SKM-1 (cell line): ENCODE measurements around the gene MYL12B.
A peak's percentile ranks its signal among the peaks of the same experiment; 100 is the strongest.

Experiments used
- DNase-seq: peaks from one replicate; lab custom pipeline; 2025; ENCODE audit not compliant: unreplicated experiment; lab: John Stamatoyannopoulos, UW

The MYL12B gene

GRCh38 chr18:3260995-3261372 lies 949 bp upstream of the MYL12B start:
- no peak for DNase-seq

- no peak for DNase-seq
These were observed 550 bp downstream of the MYL12B start for GRCh38 chr18:3262234-3263131.

- DNase-seq: no peak
These were observed 1.3 kb downstream of the MYL12B start for GRCh38 chr18:3263132-3263700.

- no peak for DNase-seq
These were observed 2.4 kb downstream of the MYL12B start for GRCh38 chr18:3264362-3264761.

DNA sequence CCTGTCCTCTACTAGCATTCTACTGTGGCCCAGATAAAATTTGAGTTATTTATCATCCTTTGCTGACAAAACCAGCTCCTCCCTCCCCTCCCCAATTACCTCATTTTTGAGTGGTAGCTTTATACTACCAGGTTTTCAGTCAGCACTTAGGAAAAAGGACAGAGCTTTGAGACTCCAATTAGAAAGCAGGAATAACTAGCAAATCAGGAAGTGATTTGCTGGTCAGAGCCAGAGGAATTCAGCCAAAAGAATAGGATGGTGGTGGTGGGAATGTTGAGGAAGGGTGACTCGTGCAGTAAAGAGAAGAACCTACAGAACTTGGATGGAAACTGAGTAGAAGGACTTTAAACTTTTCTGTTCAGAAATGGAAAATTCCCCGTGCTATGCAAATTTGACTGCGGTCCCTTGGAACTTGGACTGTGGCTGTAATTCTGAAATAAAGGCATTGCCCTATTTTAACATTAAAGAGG lies 3.7 kb downstream of the MYL12B start:
- no peak for DNase-seq

DNA sequence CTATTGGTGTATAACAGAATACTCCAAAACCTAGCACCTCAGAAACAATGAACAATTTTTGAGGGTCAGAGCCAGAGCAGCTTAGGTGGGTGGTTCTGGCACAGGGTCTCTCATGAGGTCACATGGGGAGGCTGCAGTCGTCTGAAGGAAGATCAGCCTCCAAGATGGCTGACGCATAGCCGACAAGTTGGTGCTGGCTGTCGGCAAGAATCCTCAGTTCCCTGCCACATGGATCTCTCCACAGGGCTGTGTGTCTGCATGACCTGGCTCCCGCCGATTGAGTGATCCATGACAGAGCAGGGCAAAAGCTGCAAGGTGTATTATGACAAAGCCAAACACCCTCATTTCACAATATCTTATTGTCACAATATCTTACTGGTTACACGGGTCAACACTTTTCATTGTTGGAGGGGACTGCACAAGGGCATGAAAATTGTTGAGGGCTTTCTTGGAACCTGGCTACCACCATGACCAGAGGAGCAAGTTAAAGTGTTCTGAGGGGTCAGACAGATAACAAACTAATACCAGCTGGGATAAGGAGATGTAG lies 4.2 kb downstream of the MYL12B start:
- DNase-seq: no peak

DNA sequence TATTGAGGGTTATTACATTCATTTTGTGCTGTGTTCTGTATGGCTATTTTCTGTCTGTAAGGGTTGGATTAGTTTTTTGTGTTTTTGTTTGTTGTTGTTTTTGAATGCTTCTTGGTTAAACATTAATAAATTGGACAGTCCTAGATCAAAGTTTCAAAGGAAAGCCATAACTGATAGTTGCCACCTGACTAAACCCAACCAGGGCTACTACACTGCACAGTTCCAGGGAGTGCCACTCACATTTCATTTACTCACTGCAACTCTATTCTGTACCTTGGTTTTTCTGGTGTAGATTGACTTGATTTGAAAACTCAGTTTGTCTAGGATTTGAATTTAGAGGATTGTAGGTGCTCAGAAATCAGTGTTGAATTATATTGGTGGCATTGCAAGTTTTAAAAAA lies 6.4 kb downstream of the MYL12B start:
- DNase-seq: no peak

DNA sequence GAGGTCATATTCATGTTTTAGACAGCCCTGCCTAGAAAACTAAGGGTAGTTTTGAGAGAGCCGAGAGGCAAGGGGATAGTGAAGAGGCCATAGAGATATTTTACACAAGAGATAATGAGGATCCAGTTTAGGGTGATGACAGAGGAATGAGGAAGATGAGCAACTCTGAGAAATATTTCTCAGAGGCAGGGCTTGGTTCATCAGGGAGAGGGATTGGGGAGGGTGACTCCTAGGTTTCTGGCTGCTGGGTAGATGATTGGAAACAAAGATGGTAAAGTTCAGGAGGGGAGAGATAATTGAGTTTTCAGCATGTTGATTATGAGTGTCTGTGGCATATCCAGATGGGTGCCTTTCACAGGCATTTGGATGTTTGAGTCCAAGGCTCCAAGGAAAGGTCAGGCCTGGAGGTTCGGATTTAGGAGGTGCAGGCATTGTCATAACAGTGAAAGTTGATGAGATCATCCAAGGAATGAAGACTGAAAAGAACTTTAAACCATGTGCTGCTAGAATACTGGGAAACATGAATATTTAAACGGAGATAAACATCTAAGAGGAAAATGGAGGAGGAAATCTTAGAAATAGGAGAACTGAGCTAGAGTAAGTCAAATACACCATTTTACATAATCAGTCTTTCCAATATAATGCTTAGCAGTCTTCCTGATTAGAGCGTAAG lies 7.4 kb downstream of the MYL12B start:
- peak; percentile 11 for DNase-seq

DNA sequence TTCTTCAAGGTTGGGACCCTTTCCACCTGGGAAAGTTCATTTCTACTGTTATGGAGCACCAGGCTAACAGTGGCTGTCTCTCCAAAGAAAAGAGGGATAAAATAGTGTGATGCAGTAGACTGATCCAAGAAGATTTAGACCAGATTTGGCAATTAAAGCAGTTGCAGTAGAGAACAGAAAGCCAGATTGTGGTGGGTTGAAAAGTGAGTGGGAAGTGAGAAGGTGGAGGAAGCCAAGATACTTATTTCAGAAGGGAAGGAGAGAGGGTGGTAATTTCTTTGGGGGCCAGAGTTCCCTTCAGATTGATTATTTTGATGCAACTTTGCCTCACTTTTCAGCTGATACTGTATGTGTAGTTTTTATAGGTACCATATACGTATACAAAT lies 8.0 kb downstream of the MYL12B start:
- DNase-seq: no peak

DNA sequence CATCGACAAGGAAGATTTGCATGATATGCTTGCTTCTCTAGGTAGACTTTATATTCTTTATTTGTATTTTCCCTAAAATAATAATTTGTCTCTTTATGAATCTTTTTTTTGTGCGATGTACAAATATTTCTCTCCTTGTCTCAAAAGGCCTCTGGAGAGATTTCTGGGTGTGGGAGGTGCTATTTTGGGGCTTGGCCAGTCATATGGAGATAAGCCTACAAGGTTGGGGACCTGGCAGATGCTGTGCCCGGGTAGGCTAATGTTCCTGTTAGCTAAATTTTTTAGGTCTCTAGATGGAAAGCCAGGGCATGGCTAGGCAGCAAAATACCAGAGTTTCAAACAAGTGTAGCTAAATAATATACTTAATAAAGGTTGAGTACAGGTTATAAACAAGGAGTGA lies 11.1 kb downstream of the MYL12B start:
- DNase-seq: no peak

DNA sequence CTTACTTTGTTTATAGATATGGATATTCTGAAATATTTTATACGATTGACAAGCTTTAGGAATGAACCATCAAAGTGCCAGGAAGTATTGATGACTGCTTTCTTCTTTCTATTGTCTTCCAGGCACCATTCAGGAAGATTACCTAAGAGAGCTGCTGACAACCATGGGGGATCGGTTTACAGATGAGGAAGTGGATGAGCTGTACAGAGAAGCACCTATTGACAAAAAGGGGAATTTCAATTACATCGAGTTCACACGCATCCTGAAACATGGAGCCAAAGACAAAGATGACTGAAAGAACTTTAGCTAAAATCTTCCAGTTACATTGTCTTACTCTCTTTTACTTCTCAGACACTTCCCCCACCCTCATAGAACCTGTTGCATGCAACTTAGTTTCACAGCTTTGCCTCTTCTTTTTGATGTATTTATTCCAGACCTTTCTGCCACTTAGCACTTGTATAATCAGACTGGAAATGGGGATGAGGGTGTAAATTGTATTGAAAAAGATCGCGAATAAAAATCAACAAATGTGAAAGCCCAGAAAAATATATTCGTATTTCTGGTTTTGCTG lies 15.8 kb downstream of the MYL12B start:
- DNase-seq: peak; percentile 12

GRCh38 chr18:3279201-3280185 lies 17.6 kb downstream of the MYL12B start:
- DNase-seq: no peak

DNA sequence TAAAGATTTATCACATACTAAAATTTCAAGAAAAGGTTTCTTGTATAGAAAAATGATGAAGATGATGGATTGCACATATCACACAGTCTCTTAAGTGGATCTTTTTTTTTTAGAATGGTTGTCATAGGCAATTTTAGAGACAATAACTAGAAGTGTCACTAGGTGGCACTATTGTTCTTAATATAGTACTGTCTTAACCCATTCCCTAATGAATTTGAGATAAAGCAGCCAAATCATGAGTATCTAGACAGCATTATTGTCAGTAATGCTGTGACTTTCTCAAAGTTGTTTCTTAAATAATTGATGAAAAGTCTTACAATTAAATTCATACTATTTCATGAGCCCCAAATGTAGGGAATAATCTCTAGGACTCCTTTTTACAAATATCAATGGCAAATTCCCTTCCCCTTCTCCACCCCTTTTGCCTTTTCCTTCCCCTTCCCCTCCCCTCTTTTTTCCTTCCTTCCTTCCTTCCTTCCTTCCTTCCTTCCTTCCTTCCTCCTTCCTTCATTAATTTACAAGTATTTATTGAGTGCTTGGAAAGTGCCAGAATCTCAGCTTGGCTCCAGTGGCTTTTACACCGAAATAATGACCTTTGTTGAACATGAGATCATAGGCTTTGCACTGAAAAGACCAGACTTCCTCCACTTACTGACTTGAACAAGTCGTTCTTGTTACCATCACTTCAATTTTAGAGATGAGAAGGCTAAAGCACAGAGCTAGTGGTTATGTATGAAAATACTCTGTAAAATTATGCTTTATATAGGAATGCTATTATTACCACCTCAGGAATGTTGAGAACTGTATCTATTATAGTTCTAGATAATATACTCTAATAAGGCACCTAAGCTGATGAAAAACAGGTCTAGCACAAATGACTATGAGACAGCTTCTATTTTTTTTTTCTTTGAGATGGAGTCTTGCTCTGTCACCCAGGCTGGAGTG lies 19.8 kb downstream of the MYL12B start:
- DNase-seq: peak; percentile 60

DNA sequence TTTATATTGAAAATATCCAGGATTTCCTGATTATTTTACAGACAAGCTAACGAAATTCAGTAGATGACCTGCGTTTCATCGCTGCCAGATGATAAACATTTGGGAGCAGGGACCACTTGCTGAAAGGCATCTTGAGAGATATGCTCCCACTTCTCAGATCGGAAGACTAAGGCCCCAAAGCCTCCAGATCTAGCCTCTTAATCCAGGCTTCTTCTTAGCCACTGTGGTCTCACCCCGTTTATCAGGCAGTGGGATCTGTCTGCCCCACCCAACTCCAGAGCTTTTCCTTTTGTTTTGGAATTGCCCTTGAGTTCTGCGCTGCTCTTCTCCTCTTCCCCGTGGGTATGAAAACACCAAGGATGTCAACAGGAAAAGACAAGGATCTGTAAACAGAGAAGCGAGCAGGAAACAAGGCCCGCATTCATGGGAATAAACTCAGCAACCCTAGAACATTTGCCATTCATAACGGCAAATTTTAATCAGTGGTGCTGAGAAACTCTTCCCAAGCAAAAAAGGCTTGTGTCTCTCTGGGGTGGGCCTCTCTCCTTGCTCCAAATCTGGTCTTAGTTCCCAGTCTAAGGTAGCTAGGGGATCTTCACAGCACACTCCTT lies 21.4 kb downstream of the MYL12B start:
- no peak for DNase-seq

- DNase-seq: no peak
These were observed 22.0 kb downstream of the MYL12B start for GRCh38 chr18:3283908-3284307.

GRCh38 chr18:3284501-3284900 lies 22.6 kb downstream of the MYL12B start:
- no peak for DNase-seq

DNA sequence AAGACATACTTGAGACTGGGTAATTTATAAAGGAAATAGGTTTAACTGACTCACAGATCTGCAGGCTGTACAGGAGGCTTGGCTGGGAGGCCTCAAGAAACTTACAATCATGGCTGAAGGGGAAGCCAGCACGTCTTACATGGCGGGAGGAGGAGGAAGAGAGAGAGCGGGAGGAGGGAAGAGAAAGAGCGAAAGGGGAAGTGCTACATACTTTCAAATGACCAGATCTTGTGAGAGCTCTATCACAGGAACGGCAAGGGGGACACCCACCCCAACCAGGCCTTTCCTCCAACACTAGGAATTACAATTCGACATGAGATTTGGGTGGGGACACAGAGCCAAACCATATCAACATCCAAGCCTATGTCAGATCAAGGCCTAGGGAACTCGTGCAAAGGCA lies 24.2 kb downstream of the MYL12B start:
- DNase-seq: no peak

- no peak for DNase-seq
These were observed 31.4 kb downstream of the MYL12B start for GRCh38 chr18:3293196-3293951.
